ENCODE results near the gene ANTKMT.
A peak's percentile ranks its signal among the peaks of the same experiment; 100 is the strongest.

DNA sequence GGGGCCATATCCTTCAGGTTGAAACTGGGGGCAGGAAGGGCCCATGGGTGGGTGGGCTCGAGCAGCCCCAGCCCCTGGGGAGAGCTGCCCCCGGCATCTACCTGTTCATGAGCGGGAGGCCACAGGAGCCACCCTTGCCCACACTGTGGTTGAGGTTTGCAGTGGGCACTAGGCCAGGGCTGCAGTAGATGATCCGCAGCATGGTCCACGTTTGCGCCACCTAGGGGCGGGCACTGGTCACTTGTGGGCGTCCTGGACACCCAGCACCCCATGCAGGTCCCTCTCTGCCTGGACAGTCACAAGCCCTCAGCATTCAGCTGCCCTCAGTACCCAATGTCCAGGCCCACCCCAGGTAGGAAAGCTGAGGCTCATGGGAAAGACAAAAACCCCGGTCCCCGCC lies 35.0 kb upstream of the ANTKMT start:
- no peak for TF ChIP-seq POLR2AphosphoS5 (IDR thresholded peaks at IDR 0.05; ENCODE audit: low read depth, low read length)
- TF ChIP-seq SIN3A (IDR thresholded peaks at IDR 0.05; ENCODE audit: borderline replicate concordance, insufficient read depth, low read depth, low read length), result no peak
- peak; percentile 93 for TF ChIP-seq CTCF (IDR thresholded peaks at IDR 0.05)
- TF ChIP-seq, protein P1, sequence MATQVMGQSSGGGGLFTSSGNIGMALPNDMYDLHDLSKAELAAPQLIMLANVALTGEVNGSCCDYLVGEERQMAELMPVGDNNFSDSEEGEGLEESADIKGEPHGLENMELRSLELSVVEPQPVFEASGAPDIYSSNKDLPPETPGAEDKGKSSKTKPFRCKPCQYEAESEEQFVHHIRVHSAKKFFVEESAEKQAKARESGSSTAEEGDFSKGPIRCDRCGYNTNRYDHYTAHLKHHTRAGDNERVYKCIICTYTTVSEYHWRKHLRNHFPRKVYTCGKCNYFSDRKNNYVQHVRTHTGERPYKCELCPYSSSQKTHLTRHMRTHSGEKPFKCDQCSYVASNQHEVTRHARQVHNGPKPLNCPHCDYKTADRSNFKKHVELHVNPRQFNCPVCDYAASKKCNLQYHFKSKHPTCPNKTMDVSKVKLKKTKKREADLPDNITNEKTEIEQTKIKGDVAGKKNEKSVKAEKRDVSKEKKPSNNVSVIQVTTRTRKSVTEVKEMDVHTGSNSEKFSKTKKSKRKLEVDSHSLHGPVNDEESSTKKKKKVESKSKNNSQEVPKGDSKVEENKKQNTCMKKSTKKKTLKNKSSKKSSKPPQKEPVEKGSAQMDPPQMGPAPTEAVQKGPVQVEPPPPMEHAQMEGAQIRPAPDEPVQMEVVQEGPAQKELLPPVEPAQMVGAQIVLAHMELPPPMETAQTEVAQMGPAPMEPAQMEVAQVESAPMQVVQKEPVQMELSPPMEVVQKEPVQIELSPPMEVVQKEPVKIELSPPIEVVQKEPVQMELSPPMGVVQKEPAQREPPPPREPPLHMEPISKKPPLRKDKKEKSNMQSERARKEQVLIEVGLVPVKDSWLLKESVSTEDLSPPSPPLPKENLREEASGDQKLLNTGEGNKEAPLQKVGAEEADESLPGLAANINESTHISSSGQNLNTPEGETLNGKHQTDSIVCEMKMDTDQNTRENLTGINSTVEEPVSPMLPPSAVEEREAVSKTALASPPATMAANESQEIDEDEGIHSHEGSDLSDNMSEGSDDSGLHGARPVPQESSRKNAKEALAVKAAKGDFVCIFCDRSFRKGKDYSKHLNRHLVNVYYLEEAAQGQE (IDR thresholded peaks at IDR 0.05; ENCODE audit: insufficient read depth in 1 of 2, low read depth in 2 of 2, low read length in 1 of 2), result no peak

Measured in Panc1 (cell line).